Activated CD4-positive, alpha-beta memory T cell treated with anti-CD3 and anti-CD28 coated beads, Interleukin-2, amount 10 ng/mL, durations not matched to agents 7 days and 5 days (primary cell): Measurements from ENCODE around the gene DHX30. TPM values are rescaled to one million over a fixed set of nuclear protein-coding genes. Genes with fewer than 3 reads are reported as not detected.

Source experiments
- CTCF ChIA-PET: fragments of 350-600 bp; sonication (Branson Sonifier 250); formaldehyde crosslinking; loops from one replicate; lab custom pipeline; 2021; ENCODE audit warnings: antibody characterized with exemption, inconsistent platforms; lab: Charles Lee
- POLR2A ChIA-PET: fragments of 350-600 bp; sonication (Branson Sonifier 250); formaldehyde crosslinking; loops from one replicate; lab custom pipeline; 2021; ENCODE audit warnings: antibody characterized with exemption; lab: Charles Lee
- DNase-seq: peaks from one replicate; pipeline ENCODE4 v3.0.0-alpha.2; 2020
- H3K27ac Mint-ChIP-seq: one replicate; pipeline ENCODE4 v1.8.0; 2021; ENCODE audit warnings: mild to moderate bottlenecking, mixed read lengths
- H3K27me3 Mint-ChIP-seq: one replicate; pipeline ENCODE4 v1.8.0; 2021; ENCODE audit warnings: mixed read lengths
- H3K36me3 Mint-ChIP-seq: one replicate; pipeline ENCODE4 v1.8.0; 2021; ENCODE audit warnings: low read depth, mixed read lengths
- H3K4me1 Mint-ChIP-seq: one replicate; pipeline ENCODE4 v1.8.0; 2021; ENCODE audit warnings: mixed read lengths
- H3K4me3 Mint-ChIP-seq: one replicate; pipeline ENCODE4 v1.8.0; 2021; ENCODE audit warnings: mild to moderate bottlenecking, mixed read lengths
- H3K9me3 Mint-ChIP-seq: one replicate; pipeline ENCODE4 v1.8.0; 2021; ENCODE audit warnings: mixed read lengths
- total RNA-seq, 2 experiments: library from RNA; stranded (reverse); gene quantifications; one replicate each; pipeline ENCODE4 v1.2.3, GENCODE V29; 2021

DHX30 gene
- total RNA-seq, 2 experiments from 2014 or later, result 62.0 to 63.0 TPM

GRCh38 chr3:47782446-47783308 lies 20.3 kb upstream of the DHX30 start:
- DNase-seq, result no peak

GRCh38 chr3:47783673-47784072 lies 19.3 kb upstream of the DHX30 start:
- H3K9me3 Mint-ChIP-seq, result no peaks in the 10 kb centered on the region
- H3K4me1 Mint-ChIP-seq, result peaks cover 24% of the 10 kb centered on the region
- no peak overlapping the region for H3K27ac Mint-ChIP-seq
- ChIA-PET POLR2A (no interaction called here), CTCF (no interaction called here)
- H3K36me3 Mint-ChIP-seq, result peaks cover 8% of the 10 kb centered on the region
- no peak overlapping the region for H3K4me3 Mint-ChIP-seq
- H3K27me3 Mint-ChIP-seq, result no peaks in the 10 kb centered on the region
- no peak for DNase-seq

More at GRCh38 chr3:47782446-47783308, 20.3 kb upstream of the DHX30 start:
- POLR2A ChIA-PET, result no interaction called here
- Mint-ChIP-seq H3K9me3 (no peaks in the 10 kb centered on the region), H3K4me3 (peak overlapping the region; percentile 85), H3K27me3 (no peaks in the 10 kb centered on the region), H3K27ac (peak overlapping the region; percentile 96), H3K4me1 (peaks cover 22% of the 10 kb centered on the region), H3K36me3 (peaks cover 8% of the 10 kb centered on the region)
- CTCF ChIA-PET, result interaction anchor here (0.6 kb wide), 1 partner anchor 264 kb away, joined by 4 read pairs; no protein-coding TSS in a partner anchor

- DNase-seq, result no peak
- Mint-ChIP-seq H3K4me1 (peaks cover 4% of the 10 kb centered on the region), H3K9me3 (peaks cover 2% of the 10 kb centered on the region), H3K27ac (no peak overlapping the region), H3K4me3 (no peak overlapping the region), H3K27me3 (no peaks in the 10 kb centered on the region), H3K36me3 (no peaks in the 10 kb centered on the region)
- ChIA-PET POLR2A (no interaction called here), CTCF (no interaction called here)
Measured at GRCh38 chr3:47791193-47791855, 11.6 kb upstream of the DHX30 start.

GRCh38 chr3:47792699-47793098 lies 10.2 kb upstream of the DHX30 start:
- Mint-ChIP-seq H3K36me3 (no peaks in the 10 kb centered on the region), H3K4me1 (peaks cover 4% of the 10 kb centered on the region), H3K4me3 (no peak overlapping the region), H3K27me3 (peaks cover 4% of the 10 kb centered on the region), H3K9me3 (peaks cover 2% of the 10 kb centered on the region), H3K27ac (no peak overlapping the region)
- POLR2A ChIA-PET, result no interaction called here
- DNase-seq, result no peak
- CTCF ChIA-PET, result interaction anchor here (0.9 kb wide), 1 partner anchor 271 kb away, joined by 3 read pairs; no protein-coding TSS in a partner anchor

GRCh38 chr3:47794544-47794943 lies 8.4 kb upstream of the DHX30 start:
- ChIA-PET POLR2A (no interaction called here), CTCF (interaction anchor here (0.7 kb wide), 1 partner anchor 255 kb away, joined by 3 read pairs; no protein-coding TSS in a partner anchor)
- H3K36me3 Mint-ChIP-seq, result no peaks in the 10 kb centered on the region
- DNase-seq, result no peak
- H3K4me1 Mint-ChIP-seq, result no peaks in the 10 kb centered on the region
- H3K4me3 Mint-ChIP-seq, result no peak overlapping the region
- peaks cover 2% of the 10 kb centered on the region for H3K9me3 Mint-ChIP-seq
- no peak overlapping the region for H3K27ac Mint-ChIP-seq
- H3K27me3 Mint-ChIP-seq, result peaks cover 4% of the 10 kb centered on the region

GRCh38 chr3:47799733-47800132 lies 3.2 kb upstream of the DHX30 start:
- Mint-ChIP-seq H3K36me3 (no peaks in the 10 kb centered on the region), H3K27me3 (peaks cover 6% of the 10 kb centered on the region), H3K9me3 (no peaks in the 10 kb centered on the region), H3K4me3 (no peak overlapping the region), H3K4me1 (peaks cover 27% of the 10 kb centered on the region), H3K27ac (no peak overlapping the region)
- no peak for DNase-seq
- POLR2A ChIA-PET, result no interaction called here
- CTCF ChIA-PET, result interaction anchor here (1.0 to 1.9 kb wide), 5 partner anchors 13 to 280 kb away, joined by 3 to 5 read pairs (median 4); no protein-coding TSS in a partner anchor

GRCh38 chr3:47803480-47804025 lies 615 bp downstream of the DHX30 start:
- no peaks in the 10 kb centered on the region for H3K9me3 Mint-ChIP-seq
- CTCF ChIA-PET, result interaction anchor here (1.1 kb wide), 1 partner anchor 290 kb away, joined by 3 read pairs; the partner anchor contains the start of gene ELP6
- peaks cover 2% of the 10 kb centered on the region for H3K27me3 Mint-ChIP-seq
- H3K4me3 Mint-ChIP-seq, result peak overlapping the region; percentile 91
- H3K27ac Mint-ChIP-seq, result peak overlapping the region; percentile 76
- DNase-seq, result no peak
- POLR2A ChIA-PET, result interaction anchor here (0.8 to 2.3 kb wide), 2 partner anchors 14 to 21 kb away, joined by 3 to 19 read pairs; no protein-coding TSS in a partner anchor
- peaks cover 30% of the 10 kb centered on the region for H3K4me1 Mint-ChIP-seq
- H3K36me3 Mint-ChIP-seq, result peaks cover 10% of the 10 kb centered on the region

- Mint-ChIP-seq H3K27ac (no peak overlapping the region), H3K4me1 (peaks cover 30% of the 10 kb centered on the region), H3K36me3 (peaks cover 10% of the 10 kb centered on the region), H3K4me3 (peak overlapping the region; percentile 91), H3K27me3 (peaks cover 2% of the 10 kb centered on the region), H3K9me3 (no peaks in the 10 kb centered on the region)
- ChIA-PET CTCF (interaction anchor here (0.9 to 2.4 kb wide), 5 partner anchors 11 to 291 kb away, joined by 3 to 26 read pairs (median 4); partner anchors contain the start of gene ELP6), POLR2A (interaction anchor here (2.3 kb wide), 1 partner anchor 20 kb away, joined by 19 read pairs; no protein-coding TSS in a partner anchor)
- DNase-seq, result no peak
Measured at GRCh38 chr3:47804577-47804976, 1.6 kb downstream of the DHX30 start.

- no peak overlapping the region for H3K4me3 Mint-ChIP-seq
- no peaks in the 10 kb centered on the region for H3K4me1 Mint-ChIP-seq
- H3K9me3 Mint-ChIP-seq, result no peaks in the 10 kb centered on the region
- H3K27ac Mint-ChIP-seq, result no peak overlapping the region
- H3K27me3 Mint-ChIP-seq, result no peaks in the 10 kb centered on the region
- H3K36me3 Mint-ChIP-seq, result peaks cover 28% of the 10 kb centered on the region
- CTCF ChIA-PET, result interaction anchor here (0.6 to 6.8 kb wide), 5 partner anchors 11 to 1208 kb away, joined by 3 to 49 read pairs (median 4); no protein-coding TSS in a partner anchor
- no peak for DNase-seq
- POLR2A ChIA-PET, result interaction anchor here (2.1 kb wide), 1 partner anchor 10 kb away, joined by 7 read pairs; no protein-coding TSS in a partner anchor
Measured at GRCh38 chr3:47813551-47814177, 10.7 kb downstream of the DHX30 start.

GRCh38 chr3:47817609-47818008 lies 14.7 kb downstream of the DHX30 start:
- ChIA-PET POLR2A (interaction anchor here (1.3 kb wide), 1 partner anchor 14 kb away, joined by 3 read pairs; no protein-coding TSS in a partner anchor), CTCF (interaction anchor here (1.1 kb wide), 1 partner anchor 295 kb away, joined by 4 read pairs; no protein-coding TSS in a partner anchor)
- H3K9me3 Mint-ChIP-seq, result no peaks in the 10 kb centered on the region
- H3K27ac Mint-ChIP-seq, result no peak overlapping the region
- no peaks in the 10 kb centered on the region for H3K27me3 Mint-ChIP-seq
- no peaks in the 10 kb centered on the region for H3K4me1 Mint-ChIP-seq
- H3K36me3 Mint-ChIP-seq, result peaks cover 20% of the 10 kb centered on the region
- H3K4me3 Mint-ChIP-seq, result no peak overlapping the region
- no peak for DNase-seq

- ChIA-PET CTCF (interaction anchor here (0.6 to 5.1 kb wide), 37 partner anchors 9 to 792 kb away, joined by 3 to 53 read pairs (median 4); partner anchors contain the start of genes CDC25A and SCAP), POLR2A (interaction anchor here (0.6 to 3.0 kb wide), 25 partner anchors 8 to 1296 kb away, joined by 3 to 19 read pairs (median 4); partner anchors contain the start of genes CDC25A, DHX30, SMARCC1 and USP19)
- peak overlapping the region; percentile 47 for H3K27ac Mint-ChIP-seq
Measured at GRCh38 chr3:47824541-47825473, 21.9 kb downstream of the DHX30 start.

More at GRCh38 chr3:47824541-47825473, 21.9 kb downstream of the DHX30 start:
- Mint-ChIP-seq H3K4me3 (peak overlapping the region; percentile 83), H3K27me3 (no peaks in the 10 kb centered on the region), H3K4me1 (peaks cover 38% of the 10 kb centered on the region), H3K9me3 (no peaks in the 10 kb centered on the region), H3K36me3 (peaks cover 37% of the 10 kb centered on the region)
- peak; percentile 82 for DNase-seq
